NB4 (cell line): Measurements from ENCODE around the gene ATG9B.

Experiments
- DNase-seq: peaks from one replicate; pipeline ENCODE4 v3.0.0; 2010; ENCODE audit warnings: low read depth
- H3K4me3 ChIP-seq: one replicate; pipeline ENCODE4 v1.5.1; 2011; ENCODE audit warnings: mild to moderate bottlenecking, low read depth, low read length, moderate library complexity
- CTCF ChIP-seq: IDR thresholded peaks from one replicate; pipeline ENCODE4 v1.5.1; 2012; ENCODE audit warnings: low read depth, low read length
- MAX ChIP-seq: IDR thresholded peaks from 2 replicates; pipeline ENCODE4 v1.6.1; 2011; ENCODE audit warnings: low read depth, low read length
- MYC ChIP-seq: IDR thresholded peaks from 2 replicates; pipeline ENCODE4 v1.6.1; 2011; ENCODE audit warnings: low read depth, low read length
- POLR2A ChIP-seq: IDR thresholded peaks from 2 replicates; pipeline ENCODE4 v1.6.1; 2011; ENCODE audit warnings: mild to moderate bottlenecking; ENCODE audit not compliant: insufficient read length; ENCODE audit errors: extremely low read depth

ATG9B gene

GRCh38 chr7:150972741-150973140, 51.6 kb downstream of the ATG9B start:
- DNase-seq, result no peak

GRCh38 chr7:150972023-150972468, 52.2 kb downstream of the ATG9B start:
- TF ChIP-seq POLR2A (no peak), CTCF (no peak), MAX (no peak), MYC (no peak)
- DNase-seq, result no peak
- no peak overlapping the region for H3K4me3 ChIP-seq

More at GRCh38 chr7:150972741-150973140, 51.6 kb downstream of the ATG9B start:
- TF ChIP-seq CTCF, result no peak
- no peak for TF ChIP-seq MYC
- H3K4me3 ChIP-seq, result no peak overlapping the region

GRCh38 chr7:150971242-150972022, 52.9 kb downstream of the ATG9B start:
- TF ChIP-seq CTCF (no peak), MYC (no peak), POLR2A (no peak), MAX (no peak)
- no peak overlapping the region for H3K4me3 ChIP-seq
- no peak for DNase-seq

- DNase-seq, result no peak
- TF ChIP-seq POLR2A (no peak), CTCF (no peak), MAX (no peak), MYC (no peak)
- no peak overlapping the region for H3K4me3 ChIP-seq
Measured at GRCh38 chr7:150970424-150970823, 53.9 kb downstream of the ATG9B start.

GRCh38 chr7:150969475-150969874, 54.8 kb downstream of the ATG9B start:
- TF ChIP-seq MYC (no peak), MAX (no peak), CTCF (no peak), POLR2A (no peak)
- no peak for DNase-seq
- no peak overlapping the region for H3K4me3 ChIP-seq
